ENCODE measurements around the gene OGFRL1.

The OGFRL1 gene

GRCh38 chr6:71287038-71287437 lies 1.6 kb upstream of the OGFRL1 start:
- DNase-seq, result peak in 1 of 2 experiments; percentile 24

GRCh38 chr6:71287926-71288227 lies 734 bp upstream of the OGFRL1 start:
- DNase-seq, result peak in 1 of 2 experiments; percentile 28

- no peak for DNase-seq
Measured at GRCh38 chr6:71289039-71289801, 609 bp downstream of the OGFRL1 start.

GRCh38 chr6:71289802-71290175 lies 1.2 kb downstream of the OGFRL1 start:
- no peak for DNase-seq

GRCh38 chr6:71290611-71291010 lies 2.0 kb downstream of the OGFRL1 start:
- no peak for DNase-seq

- DNase-seq, result no peak
Measured at GRCh38 chr6:71292001-71292400, 3.4 kb downstream of the OGFRL1 start.

GRCh38 chr6:71294121-71294523 lies 5.5 kb downstream of the OGFRL1 start:
- DNase-seq, result peak; percentile 80 to 90

- DNase-seq, result no peak
Measured at GRCh38 chr6:71298459-71298858, 9.8 kb downstream of the OGFRL1 start.

- DNase-seq, result no peak
Measured at GRCh38 chr6:71299541-71300470, 11.2 kb downstream of the OGFRL1 start.

- no peak for DNase-seq
Measured at GRCh38 chr6:71300561-71301168, 12.1 kb downstream of the OGFRL1 start.

GRCh38 chr6:71301546-71301945 lies 12.9 kb downstream of the OGFRL1 start:
- no peak for DNase-seq

GRCh38 chr6:71309656-71310055 lies 21.0 kb downstream of the OGFRL1 start:
- no peak for DNase-seq

- no peak for DNase-seq
Measured at GRCh38 chr6:71310261-71310660, 21.6 kb downstream of the OGFRL1 start.

GRCh38 chr6:71312089-71312488 lies 23.5 kb downstream of the OGFRL1 start:
- no peak for DNase-seq

GRCh38 chr6:71317441-71317840 lies 28.8 kb downstream of the OGFRL1 start:
- no peak for DNase-seq

- no peak for DNase-seq
Measured at GRCh38 chr6:71320041-71320440, 31.4 kb downstream of the OGFRL1 start.

- no peak for DNase-seq
Measured at GRCh38 chr6:71321314-71321713, 32.7 kb downstream of the OGFRL1 start.

GRCh38 chr6:71324194-71324785 lies 35.7 kb downstream of the OGFRL1 start:
- no peak for DNase-seq

- no peak for DNase-seq
Measured at GRCh38 chr6:71326611-71327010, 38.0 kb downstream of the OGFRL1 start.

GRCh38 chr6:71330501-71330900 lies 41.9 kb downstream of the OGFRL1 start:
- no peak for DNase-seq

- DNase-seq, result no peak
Measured at GRCh38 chr6:71332012-71332411, 43.4 kb downstream of the OGFRL1 start.

- no peak for DNase-seq
Measured at GRCh38 chr6:71333050-71333449, 44.4 kb downstream of the OGFRL1 start.

GRCh38 chr6:71333697-71334096 lies 45.1 kb downstream of the OGFRL1 start:
- no peak for DNase-seq
